A549 treated with DMSO at 1 μM for 4 hours (cell line): ENCODE results near the gene CDX1. TPM values are rescaled to one million over a fixed set of nuclear protein-coding genes. Genes with fewer than 3 reads are reported as not detected.

Experiments used
- total RNA-seq: library from RNA; stranded (reverse); fragments of 200-300 nt; extraction: Qiagen RNA extraction; gene quantifications from 5 replicates; pipeline ENCODE4 v1.2.3, GENCODE V29; 2022; ENCODE audit warnings: low read depth

Gene CDX1
- total RNA-seq: not detected in 5 replicates

DNA sequence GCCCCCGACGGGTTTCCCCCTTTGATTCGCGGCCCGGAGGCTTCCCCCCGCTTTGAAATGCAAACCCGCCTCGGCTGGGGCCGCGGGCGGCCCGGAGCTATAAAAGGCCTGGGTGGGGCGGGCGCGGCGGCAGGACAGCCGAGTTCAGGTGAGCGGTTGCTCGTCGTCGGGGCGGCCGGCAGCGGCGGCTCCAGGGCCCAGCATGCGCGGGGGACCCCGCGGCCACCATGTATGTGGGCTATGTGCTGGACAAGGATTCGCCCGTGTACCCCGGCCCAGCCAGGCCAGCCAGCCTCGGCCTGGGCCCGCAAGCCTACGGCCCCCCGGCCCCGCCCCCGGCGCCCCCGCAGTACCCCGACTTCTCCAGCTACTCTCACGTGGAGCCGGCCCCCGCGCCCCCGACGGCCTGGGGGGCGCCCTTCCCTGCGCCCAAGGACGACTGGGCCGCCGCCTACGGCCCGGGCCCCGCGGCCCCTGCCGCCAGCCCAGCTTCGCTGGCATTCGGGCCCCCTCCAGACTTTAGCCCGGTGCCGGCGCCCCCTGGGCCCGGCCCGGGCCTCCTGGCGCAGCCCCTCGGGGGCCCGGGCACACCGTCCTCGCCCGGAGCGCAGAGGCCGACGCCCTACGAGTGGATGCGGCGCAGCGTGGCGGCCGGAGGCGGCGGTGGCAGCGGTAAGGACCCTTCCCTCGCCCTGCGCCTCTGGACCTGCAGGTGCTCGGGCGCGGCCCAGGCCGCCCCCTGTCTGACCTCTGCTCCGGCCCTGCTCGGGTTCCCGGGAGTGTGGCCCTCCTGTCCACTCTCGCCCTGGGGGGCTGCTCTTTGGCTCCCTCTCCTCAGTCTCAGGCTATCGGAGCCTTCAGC is at the start of gene CDX1:
Gene CDX1 (plus strand): TSS at position 129 of the 862 bp plus-strand sequence. CDS start 99 bp downstream, at position 228.

DNA sequence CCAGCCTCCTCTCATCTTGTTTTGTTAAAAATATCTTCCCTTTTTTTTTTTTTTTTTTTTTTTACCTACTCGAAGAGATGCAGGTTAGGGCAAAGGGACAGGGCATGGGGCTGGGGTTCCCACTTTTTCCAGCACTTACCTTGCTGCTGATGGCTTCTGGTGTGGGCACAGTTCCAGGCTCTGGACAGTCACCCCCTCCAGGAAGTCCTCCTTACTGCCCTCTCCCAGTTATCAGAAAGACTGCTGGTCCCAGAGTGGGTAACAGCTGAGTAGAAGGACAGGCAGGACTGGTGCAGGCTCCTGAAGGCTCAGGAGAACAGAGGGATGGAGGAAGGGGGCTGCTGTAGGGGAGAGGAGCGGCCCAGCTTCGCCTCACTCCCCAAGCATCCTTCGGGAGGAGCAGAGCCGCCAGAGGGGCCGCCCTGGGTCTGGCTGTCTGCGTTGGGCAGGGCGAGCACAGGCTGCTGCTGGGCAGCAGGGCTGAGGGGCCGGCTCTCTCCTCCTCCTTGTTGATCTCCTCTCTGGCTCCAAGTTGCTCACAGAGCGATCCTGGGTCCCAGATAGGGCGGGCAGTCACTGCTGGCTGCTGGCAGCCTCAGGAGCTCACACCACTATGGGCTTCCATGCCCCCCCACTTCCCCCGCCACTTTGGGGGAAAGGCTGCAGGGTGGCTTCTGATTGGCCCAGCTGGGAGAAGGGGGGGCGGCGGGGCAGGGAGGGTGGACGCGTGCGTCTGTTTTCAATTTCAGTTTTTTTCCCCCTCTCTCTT is 11.1 kb upstream of the CDX1 start, which contains the start of gene PDGFRB:
Gene PDGFRB (minus strand): TSS at position 588 of the 769 bp plus-strand sequence. CDS start 18,798 bp downstream, outside the sequence.

DNA sequence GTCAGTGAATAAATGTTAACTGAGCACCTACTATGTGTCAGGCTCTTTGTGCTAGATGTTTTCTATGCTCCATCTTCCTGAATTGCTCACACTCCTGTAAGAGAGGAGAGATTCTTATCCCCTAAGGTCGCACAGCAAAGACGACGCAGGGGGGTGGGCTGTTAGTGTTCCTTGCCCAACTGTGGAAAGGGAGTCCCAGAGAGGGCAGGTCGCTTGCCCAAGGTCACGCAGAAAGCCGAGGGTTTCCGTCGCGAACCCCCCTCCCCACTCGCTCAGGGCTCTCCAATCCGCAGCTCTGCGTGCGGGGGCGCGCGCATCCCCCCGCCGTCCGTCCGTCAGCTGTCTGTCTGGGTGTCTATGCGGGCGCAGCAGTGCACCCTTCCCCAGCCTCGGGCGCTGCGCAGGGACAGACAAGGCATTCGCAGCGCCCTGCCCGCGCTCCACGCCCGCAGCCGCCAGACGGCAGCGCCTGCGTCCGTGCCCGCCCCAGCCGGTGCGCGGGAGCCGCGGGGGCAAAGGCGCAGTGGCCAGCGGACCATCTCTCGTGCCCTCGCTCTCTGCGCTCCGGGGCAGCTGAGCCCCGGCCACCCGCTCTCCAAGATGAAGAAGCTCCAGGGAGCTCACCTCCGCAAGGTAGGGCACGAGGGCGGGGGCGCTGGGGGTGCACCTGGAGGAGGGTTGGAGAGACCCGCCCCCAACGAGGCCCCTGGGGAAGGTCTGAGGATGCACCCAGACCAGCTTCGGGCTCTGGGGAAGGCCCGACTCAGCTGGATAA is 23.3 kb downstream of the CDX1 start, which contains the start of gene SLC6A7:
Gene SLC6A7 (plus strand): TSS at position 335 of the 775 bp plus-strand sequence. CDS start 266 bp downstream, at position 601.

Other genes starting within 250 kb of the CDX1 start
- 0.11 to 0.18 TPM (median 0.14 TPM) in 5 replicates for gene PDE6A, start 222.0 kb upstream of the CDX1 start, total RNA-seq
- 23.0 to 36.5 TPM (median 29.5 TPM) in 5 replicates for gene SLC26A2, start 206.0 kb upstream of the CDX1 start, total RNA-seq
- 5.2 to 6.4 TPM (median 5.4 TPM) in 5 replicates for gene TIGD6, start 166.1 kb upstream of the CDX1 start, total RNA-seq
- gene HMGXB3, start 166.0 kb upstream of the CDX1 start, total RNA-seq: 29.7 to 31.9 TPM (median 31.4 TPM) in 5 replicates
- 0.05 to 0.37 TPM (median 0.09 TPM) in 5 replicates for gene CSF1R, start 80.2 kb upstream of the CDX1 start, total RNA-seq
- gene PDGFRB, start 10.9 kb upstream of the CDX1 start, total RNA-seq: 0.08 to 0.36 TPM (median 0.09 TPM) in 5 replicates
- gene SLC6A7, start 23.3 kb downstream of the CDX1 start, total RNA-seq: 0.02 to 0.06 TPM (median 0.03 TPM) in 4 of 5 replicates, not detected in the other
- 0.96 to 1.4 TPM (median 1.0 TPM) in 5 replicates for gene CAMK2A, start 123.0 kb downstream of the CDX1 start, total RNA-seq
- 41.1 to 52.9 TPM (median 45.5 TPM) in 5 replicates for gene ARSI, start 136.1 kb downstream of the CDX1 start, total RNA-seq
- 71.4 to 102 TPM (median 88.1 TPM) in 5 replicates for gene TCOF1, start 190.9 kb downstream of the CDX1 start, total RNA-seq
- gene CD74, start 246.1 kb downstream of the CDX1 start, total RNA-seq: 0.08 to 0.36 TPM (median 0.12 TPM) in 3 of 5 replicates, not detected in the others